Measurements from ENCODE around the gene CXCL3.

- TF ChIP-seq, protein P1, sequence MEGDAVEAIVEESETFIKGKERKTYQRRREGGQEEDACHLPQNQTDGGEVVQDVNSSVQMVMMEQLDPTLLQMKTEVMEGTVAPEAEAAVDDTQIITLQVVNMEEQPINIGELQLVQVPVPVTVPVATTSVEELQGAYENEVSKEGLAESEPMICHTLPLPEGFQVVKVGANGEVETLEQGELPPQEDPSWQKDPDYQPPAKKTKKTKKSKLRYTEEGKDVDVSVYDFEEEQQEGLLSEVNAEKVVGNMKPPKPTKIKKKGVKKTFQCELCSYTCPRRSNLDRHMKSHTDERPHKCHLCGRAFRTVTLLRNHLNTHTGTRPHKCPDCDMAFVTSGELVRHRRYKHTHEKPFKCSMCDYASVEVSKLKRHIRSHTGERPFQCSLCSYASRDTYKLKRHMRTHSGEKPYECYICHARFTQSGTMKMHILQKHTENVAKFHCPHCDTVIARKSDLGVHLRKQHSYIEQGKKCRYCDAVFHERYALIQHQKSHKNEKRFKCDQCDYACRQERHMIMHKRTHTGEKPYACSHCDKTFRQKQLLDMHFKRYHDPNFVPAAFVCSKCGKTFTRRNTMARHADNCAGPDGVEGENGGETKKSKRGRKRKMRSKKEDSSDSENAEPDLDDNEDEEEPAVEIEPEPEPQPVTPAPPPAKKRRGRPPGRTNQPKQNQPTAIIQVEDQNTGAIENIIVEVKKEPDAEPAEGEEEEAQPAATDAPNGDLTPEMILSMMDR (IDR thresholded peaks at IDR 0.05): no peak
- no peak for TF ChIP-seq POLR2A (IDR thresholded peaks at IDR 0.05)
Measured at GRCh38 chr4:74055096-74055495, 16.6 kb upstream of the CXCL3 start.
